Stimulated activated CD4-positive, alpha-beta T cell treated with anti-CD3 and anti-CD28 coated beads, Interleukin-1b, Interleukin-23, amount 100 ng/mL, for 4 hours (primary cell): ENCODE measurements around the gene KIRREL2.
"Not testable (repeated sequence)": the region's sequence is repeated elsewhere in the genome, so short reads cannot be mapped to it uniquely, and the experiment has no call there.

ENCODE experiments used
- DNase-seq, 2 donors: peaks; one replicate each; pipeline ENCODE4 v3.0.0-alpha.2; 2020; ENCODE audit warnings: low read depth in 2 of 2

The KIRREL2 gene

DNA sequence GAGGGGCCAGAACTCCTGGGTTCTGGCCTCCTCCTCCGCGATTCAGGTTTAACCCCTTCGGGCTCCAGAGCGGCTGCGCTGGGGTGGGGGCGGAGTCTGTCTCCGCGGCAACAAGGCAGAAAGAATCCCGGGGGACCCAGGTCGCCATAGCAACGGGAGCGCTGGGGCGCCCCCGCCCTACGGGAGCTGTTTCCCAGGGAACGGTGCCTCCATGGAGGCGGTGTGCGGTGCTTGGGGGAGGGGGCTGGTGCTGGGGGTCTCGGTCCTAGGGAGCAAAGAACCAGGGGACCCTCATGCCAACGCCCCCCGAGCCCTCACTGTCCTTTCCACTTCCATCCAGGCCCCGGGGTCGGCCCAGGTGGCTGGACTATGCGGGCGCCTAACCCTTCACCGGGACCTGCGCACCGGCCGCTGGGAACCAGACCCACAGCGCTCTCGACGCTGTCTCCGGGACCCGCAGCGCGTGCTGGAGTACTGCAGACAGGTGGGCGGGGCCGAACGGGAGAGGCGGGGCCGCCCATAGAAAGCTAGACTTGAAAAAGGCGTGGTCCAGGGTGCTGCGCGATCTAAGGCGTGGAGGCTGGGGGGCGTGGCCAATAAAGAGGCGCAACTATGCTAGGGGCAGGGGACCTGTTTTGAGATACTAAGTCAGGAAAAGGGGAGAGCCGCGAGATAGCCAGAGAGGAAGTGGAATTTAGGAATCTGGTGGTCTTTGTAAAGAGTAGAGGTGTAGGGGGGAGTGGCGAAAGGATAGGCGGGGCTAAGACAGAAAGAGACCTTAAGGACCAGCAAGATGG is 12.8 kb downstream of the KIRREL2 start:
- DNase-seq: peak; percentile 69 to 74

DNA sequence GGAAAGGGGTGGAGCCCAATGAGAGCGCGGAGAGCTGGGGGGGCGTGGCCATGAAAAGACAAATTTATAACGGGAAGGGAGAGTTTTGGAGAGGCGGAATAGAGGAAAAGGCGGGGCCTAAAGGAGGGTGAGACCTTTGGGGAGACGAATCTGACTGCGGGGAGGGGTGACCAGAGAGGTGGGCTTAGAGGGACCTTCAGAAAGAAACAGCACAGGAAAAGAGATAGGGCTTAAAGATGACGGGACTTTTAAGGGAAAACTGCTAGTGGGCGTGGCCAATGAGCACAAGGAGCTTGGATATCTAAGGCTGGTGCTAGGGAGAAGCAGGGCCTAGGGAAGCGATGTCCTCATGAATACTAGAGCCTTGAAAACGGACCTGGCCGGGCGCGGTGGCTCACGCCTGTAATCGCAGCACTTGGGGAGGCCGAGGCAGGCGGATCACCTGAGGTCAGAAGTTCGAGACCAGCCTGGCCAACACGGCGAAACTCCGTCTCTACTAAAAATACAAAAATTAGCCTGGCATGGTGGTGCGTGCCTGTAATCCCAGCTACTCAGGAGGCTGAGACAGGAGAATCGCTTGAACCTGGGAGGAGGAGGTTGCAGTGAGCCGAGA is 13.5 kb downstream of the KIRREL2 start:
- DNase-seq: peak in 1 of 2 donors; percentile 25

DNA sequence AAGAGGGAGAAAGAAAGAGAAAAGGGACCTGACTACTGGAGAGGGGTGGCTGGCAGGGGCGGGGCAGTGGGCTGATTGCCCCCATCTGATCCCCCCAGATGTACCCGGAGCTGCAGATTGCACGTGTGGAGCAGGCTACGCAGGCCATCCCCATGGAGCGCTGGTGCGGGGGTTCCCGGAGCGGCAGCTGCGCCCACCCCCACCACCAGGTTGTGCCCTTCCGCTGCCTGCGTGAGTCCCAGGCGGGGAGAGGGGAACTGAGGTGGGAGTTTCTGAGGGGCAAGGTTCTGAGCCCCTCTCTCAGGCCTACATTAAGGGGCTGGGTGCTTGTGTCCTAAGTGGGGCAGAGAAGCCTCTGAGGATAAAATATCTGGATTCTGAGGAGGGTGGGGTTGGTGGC is 14.1 kb downstream of the KIRREL2 start:
- DNase-seq: no peak

DNA sequence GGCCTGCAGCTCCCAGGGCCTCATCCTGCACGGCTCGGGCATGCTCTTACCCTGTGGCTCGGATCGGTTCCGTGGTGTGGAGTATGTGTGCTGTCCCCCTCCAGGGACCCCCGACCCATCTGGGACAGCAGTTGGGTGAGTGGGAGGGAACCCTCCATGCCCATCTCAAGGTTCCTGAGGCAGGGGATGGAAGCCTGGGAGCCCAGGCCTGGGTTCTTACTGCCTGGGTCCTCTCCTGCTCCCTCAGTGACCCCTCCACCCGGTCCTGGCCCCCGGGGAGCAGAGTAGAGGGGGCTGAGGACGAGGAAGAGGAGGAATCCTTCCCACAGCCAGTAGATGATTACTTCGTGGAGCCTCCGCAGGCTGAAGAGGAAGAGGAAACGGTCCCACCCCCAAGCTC is 14.9 kb downstream of the KIRREL2 start:
- no peak for DNase-seq

DNA sequence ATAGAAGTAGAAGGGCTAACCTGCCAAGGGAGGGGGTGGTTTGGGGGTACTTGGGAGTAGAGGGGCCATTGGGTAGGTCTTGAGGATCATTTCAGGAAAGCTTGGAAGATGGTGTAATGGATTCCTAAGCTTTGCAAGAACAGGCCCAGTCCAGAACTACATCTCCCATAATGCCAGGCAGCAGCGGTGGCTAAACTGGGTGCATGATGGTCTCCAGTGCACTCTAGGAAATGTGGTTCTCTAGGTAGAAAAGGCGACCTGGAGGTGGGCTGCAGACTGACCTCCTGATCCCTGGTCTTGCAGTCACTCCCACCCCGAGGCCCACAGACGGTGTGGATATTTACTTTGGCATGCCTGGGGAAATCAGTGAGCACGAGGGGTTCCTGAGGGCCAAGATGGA is 15.5 kb downstream of the KIRREL2 start:
- DNase-seq: no peak

DNA sequence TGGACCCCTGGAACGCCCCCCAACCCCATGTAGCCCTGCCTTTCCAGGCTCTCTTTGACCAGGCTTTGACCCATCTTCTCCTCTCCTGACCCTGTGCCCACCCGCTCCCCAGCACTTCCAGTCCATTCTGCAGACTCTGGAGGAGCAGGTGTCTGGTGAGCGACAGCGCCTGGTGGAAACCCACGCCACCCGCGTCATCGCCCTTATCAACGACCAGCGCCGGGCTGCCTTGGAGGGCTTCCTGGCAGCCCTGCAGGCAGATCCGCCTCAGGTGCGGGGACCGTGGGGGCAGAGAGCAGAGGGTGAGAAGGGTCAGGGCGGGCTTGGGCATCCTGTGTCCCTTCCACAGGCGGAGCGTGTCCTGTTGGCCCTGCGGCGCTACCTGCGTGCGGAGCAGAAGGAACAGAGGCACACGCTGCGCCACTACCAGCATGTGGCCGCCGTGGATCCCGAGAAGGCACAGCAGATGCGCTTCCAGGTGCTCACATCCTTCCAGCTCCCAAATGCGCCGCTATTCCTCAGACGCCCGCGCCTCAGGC is 17.8 kb downstream of the KIRREL2 start:
- no peak for DNase-seq

DNA sequence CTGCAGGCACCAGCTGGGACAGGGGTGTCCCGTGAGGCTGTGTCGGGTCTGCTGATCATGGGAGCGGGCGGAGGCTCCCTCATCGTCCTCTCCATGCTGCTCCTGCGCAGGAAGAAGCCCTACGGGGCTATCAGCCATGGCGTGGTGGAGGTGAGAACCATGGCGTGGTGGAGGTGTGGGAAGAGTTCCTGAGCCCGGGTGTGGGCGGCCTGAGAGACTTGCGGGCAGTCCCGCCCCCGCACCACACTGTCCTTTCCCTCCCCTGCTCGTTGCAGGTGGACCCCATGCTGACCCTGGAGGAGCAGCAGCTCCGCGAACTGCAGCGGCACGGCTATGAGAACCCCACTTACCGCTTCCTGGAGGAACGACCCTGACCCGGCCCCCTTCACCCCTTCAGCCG is 22.4 kb downstream of the KIRREL2 start:
- no peak for DNase-seq

DNA sequence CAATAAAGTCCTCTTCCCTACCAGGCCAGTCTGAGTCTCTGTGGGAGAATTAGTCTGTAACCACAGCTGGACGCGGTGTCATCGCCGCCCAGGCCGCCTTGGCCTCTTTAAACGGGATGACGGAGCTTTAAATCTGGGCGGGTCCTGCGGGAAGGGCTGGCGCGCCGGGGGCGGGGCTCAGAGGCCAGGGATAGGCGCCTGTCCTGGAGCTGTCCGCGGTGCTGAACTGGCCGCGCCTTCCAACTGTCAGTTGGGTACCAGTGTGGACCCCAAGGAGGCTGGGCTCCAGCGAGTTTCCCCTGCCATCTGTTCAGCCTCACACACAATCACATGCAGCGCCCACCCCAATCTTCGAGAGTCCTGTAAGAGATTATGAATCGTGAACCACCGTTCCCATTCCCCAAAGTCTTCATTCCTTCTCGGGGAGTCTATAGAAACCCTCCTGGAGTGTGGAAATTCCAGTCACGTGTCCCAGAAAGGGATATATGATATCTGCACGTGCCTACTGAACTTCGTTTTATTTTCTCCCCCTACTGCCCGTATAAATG is 23.1 kb downstream of the KIRREL2 start:
- peak in 1 of 2 donors; percentile 72 for DNase-seq

DNA sequence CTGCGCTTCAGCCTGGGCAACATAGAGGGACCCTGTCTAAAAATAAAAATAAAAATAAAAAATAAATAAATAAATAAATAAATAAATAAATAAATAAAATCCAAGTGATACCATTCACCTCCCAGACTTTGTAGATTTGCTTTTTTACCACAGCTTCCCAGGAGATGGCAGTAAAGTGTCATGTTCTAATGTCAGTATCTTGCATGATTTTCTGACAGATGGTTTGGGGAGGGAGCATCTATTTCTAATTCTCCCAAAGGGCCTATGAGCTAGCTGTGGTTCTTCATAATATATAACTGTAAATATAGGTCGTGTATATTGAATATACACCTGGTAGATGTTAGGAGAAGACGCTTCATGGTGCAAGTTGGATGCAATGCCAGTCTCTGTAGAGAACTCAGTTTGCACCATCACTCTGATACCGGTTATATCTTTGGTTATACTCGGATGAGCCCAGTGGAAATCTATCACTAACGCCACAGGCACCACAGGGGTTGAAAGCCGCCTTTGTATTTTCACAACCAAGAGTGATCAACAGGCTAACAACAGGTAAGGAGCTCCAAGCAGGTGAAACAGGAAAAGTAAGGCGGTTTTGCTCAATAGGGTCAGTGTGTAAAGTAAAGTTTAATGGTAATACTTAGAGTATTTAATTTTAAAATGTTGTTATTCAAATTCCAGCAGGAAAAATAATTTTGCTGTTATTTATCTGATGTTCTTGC is 25.6 kb downstream of the KIRREL2 start:
- DNase-seq: no peak

DNA sequence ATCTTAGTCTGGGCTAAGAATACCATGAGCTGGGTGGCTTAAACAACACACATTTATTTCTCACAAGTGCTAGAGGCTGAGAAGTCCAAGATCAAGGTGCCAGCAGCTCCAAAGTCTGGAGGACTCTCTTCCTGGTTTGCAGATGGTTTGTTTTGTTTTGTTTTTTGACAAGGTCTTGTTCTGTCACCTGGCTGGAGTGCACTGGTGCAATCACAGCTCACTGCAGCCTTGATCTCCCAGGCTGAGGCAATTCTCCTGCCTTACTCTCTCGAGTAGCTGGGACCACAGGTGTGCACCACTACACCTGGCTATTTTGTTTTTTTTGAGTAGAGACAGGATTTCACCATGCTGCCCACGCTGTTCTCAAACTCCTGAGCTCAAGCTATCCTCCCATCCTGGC is 27.2 kb downstream of the KIRREL2 start:
- no peak for DNase-seq

DNA sequence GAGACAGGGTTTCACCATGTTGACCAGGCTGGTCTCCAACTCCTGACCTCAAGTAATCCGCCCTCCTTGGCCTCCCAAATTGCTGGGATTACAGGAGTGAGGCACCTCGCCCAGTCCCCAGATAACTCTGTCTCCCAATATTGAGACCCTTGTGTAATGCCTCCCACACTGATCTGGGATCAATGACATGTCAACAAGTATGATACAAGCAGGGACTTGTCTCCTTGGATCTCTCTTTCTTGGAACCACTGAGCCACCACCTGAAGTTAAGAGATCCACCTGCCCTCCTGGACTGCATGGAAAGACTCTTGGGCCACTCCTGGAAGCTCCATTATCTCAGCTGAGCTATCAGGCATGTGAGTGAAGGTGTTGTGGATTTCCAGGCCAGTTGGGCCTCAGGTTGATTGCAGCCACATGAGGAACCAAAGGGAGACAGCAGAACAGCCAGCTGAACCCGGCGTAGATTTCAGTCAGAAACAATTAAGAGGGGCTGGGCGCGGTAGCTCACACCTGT is 28.6 kb downstream of the KIRREL2 start:
- DNase-seq: no peak

DNA sequence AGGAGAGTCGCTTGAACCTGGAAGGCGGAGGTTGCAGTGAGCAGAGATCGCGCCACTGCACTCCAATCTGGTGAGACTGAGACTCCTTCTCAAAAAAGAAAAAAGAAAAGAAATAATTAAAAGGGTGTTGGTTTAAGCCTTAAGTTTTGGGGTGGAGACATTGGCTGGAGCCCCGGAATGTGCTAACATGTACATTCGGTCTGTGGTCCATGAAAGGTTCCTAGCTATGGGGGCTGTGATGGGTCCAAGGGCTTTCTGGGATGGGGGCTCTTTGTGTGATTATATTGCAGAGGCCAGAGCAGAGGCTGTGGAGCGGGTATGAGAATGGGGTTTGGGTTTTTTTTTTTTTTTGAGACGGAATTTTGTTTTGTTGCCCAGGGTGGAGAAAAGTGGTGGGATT is 29.2 kb downstream of the KIRREL2 start:
- DNase-seq: no peak

DNA sequence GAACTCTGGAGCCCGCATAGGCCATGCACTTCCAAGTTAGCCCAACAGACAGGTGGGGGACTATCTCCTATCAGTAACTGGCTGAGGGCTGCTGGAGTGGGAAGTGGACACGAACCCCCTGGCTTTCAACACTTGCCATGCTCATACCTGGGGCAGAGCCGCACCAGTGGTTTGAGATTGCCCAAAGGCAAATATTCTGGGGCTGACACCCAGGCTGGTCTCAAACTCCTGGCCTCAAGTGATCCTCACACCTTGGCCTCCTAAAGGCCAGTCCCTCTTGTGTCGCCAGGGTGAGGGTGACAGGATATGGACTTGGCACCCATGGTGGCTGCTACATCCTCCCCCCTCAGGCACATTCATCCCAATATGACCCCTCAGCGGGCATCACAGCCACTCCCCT is 30.5 kb downstream of the KIRREL2 start:
- DNase-seq: no peak

DNA sequence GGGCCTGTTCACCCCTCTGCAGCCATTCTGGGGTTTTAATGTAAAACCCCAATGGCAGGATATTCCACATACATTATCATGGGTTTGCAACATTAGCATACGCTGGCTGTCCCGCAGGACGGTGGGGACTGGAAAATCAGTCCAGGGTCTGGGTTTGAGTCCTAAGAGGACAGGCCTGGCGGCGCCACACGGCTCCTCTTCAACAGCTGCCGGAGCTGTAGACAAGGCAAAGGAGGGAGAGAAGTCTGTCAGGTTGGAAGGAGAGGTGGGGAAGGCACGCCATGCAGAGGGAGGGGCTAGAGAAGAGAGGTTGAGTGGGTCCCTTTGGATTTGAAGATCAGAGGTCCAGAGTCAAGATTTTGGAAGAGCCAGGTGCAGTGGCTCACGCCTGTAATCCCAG is 31.7 kb downstream of the KIRREL2 start:
- no peak for DNase-seq

DNA sequence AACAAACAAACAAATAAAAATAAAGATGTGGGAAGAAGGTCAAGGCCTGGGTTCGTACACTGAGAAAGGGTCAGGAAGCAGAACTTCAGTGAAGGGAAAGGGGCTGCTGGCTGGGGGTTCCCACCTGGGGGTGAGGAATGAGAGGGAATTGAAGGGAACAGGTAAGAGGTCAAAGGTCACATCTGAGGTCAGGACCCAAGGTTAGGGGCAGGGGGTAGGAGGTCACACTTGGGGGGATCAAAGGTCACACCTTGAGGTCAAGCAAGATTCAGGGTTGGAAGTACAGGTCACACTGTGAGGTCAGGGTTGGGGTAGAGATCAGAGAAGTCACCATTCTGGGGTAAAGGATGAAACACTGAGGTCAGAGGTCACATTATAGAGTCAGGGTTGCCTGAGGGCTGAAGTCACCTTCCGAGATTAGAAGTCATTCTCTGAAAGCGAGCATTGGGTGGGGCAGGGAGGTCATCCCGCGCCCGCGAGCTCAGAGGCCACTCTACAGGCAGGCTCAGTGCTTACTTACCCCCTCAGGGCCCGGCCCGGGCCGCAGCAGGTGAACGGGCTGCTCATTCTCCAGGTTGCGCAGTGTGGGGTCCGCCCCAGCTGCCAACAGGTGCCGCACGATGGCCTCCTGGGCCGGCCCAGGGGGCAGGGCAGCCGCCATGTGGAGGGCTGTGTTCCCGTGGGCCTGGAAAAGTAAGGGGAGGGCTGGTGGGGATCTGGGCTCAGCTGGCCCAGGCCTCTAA is 32.8 kb downstream of the KIRREL2 start:
- DNase-seq: no peak

DNA sequence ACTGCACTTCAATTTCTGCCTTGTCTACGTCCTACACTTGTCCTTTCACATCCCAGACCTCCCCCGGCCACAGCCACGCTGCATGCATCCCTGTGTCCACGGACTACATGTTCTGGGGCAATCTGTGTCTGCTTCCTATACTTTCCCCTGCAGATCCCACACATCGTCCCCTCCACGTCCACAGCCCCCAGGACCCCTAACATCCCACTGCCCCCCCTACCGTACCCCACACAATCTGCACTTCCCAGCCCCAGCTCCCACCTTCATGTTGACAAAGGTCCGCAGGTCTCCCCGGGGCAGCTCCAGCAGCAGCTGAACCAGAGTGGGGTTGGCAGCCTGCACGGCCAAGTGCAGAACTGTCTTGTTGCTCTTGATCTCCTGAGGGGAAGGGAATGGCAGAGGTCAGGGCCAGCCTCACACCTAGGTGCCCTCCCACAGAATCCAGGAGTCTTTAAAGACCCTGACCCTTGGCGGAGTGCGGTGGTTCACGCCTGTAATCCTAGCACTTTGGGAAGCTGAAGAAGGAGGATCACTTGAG is 33.5 kb downstream of the KIRREL2 start:
- DNase-seq: no peak

DNA sequence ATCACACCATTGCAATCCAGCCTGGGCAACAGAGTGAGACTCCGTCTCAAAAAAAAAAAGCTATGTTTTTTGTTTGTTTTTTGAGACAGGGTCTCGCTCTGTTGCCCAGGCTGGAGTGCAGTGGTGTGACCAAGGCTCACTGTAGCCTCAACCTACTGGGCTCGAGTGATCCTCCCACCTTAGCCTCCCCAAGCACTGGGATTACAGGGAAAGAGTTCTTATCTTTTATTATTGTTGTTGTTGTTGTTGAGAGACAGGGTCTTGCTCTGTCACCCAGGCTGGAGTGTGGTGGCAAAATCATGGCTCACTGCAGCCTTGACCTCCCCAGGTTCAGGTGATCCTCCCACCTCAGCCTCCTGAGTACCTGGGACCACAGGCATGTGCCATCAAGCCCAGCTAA is 35.1 kb downstream of the KIRREL2 start:
- not testable (repeated sequence) for DNase-seq

DNA sequence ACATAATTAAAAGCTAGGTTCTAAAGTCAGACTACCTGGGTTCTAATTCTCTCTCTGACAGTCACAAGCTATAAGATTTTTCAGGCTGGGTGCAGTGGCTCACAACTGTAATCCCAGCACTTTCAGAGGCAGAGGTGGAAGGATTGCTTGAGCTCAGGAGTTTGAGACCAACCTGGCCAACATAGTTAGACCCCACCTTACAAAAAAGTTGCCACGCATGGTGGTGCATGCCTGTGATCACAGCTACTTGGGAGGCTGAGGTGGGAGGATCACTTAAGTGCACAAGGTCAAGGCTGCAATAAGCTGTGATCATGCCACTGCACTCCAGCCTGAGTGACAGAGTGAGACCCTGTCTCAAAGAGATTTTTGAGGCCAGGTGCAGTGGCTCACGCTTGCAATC is 37.6 kb downstream of the KIRREL2 start:
- no peak for DNase-seq

DNA sequence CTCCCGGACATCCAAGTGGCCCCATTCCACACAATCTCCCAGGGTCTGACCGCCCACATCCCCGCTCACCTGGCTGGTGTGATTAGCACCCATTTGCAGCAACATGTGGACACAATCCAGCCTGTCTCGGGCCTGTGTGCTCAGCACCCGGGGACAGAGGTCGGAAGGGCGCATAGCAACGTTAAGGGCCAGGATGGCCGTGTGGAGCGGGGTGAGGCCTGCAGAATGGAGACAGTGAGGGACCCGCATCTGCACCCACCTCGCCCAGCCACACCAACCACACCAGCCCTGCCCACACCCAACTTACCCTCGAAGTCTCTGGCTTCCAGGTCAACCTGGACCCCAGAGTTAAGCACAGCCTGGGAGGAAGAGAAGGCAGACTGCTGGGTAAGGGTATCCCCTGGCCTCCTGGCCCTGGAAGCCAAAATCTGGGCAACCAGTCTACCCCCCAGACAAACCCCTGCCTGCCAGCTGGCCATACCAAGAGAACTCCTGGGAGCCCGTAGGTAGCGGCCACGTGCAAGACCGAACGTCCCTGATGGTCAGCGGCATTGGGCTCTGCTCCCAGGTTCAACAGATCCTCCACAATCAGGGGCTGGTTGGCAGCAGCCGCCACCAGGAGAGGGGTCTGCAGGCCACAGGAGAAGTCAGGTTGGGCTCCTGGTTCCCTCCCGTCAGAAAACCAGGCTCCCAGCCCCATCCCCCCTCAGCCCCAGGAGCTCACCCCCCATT is 39.4 kb downstream of the KIRREL2 start:
- no peak for DNase-seq

DNA sequence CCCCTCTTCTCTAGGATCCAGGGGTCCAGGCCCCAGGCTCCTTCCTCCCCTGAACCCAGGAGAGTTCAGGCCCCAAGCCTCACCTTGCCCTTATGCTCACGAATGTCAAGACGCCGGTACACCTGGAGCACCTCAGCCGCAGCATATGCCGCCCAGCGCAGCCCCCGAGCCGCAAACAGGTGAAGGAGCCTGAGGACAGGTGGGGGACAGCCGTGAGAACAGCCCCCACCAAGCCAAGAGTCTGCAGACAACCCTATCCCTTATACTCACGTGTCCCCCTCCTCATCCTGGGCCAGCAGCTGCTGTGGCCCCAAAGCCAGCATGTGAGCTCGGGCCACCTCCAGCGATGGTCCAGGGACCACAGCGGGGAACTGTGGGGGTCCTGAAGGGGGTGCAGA is 39.9 kb downstream of the KIRREL2 start:
- DNase-seq: no peak
